Measurements from ENCODE around the gene AJAP1.

Gene AJAP1

GRCh38 chr1:4630561-4630960 lies 23.8 kb upstream of the AJAP1 start:
- DNase-seq (ENCODE audit: low read depth in 2 of 2): no peak

- DNase-seq (ENCODE audit: low read depth in 2 of 2): no peak
These were observed 23.1 kb upstream of the AJAP1 start for GRCh38 chr1:4631321-4631720.

- DNase-seq (ENCODE audit: low read depth in 2 of 2): no peak
These were observed 21.1 kb upstream of the AJAP1 start for GRCh38 chr1:4633346-4633745.

DNA sequence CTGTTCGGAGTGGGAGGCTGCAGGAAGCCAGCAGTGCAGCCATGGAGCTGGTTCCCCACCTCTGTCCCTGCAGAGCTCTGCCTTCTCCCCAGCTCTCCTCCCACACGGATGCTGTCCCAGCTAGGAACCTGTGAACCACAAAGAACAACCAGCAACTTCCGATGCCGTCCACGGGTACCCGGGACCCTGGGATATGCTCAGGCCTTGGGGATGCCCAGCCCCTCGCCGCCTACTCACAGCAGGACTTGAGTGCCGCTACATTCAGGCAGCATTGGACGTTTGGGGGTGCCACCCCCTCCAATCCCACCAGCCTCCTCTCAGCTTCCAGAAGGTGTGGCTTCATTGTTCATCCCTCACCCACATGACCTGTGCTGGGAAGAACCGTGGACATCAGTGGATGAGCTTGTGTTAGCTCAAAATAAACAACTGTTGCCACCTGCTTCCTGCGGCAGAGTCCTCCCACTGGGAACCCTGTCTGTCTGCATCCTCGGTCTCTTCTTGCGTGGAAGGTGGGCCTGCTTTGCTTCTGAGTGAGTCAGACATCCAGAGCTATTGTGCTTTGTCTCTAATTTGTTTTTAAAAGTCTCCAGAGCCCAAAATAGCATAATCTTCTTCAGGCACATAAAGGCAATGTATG lies 20.1 kb upstream of the AJAP1 start:
- DNase-seq (ENCODE audit: low read depth in 2 of 2): no peak

DNA sequence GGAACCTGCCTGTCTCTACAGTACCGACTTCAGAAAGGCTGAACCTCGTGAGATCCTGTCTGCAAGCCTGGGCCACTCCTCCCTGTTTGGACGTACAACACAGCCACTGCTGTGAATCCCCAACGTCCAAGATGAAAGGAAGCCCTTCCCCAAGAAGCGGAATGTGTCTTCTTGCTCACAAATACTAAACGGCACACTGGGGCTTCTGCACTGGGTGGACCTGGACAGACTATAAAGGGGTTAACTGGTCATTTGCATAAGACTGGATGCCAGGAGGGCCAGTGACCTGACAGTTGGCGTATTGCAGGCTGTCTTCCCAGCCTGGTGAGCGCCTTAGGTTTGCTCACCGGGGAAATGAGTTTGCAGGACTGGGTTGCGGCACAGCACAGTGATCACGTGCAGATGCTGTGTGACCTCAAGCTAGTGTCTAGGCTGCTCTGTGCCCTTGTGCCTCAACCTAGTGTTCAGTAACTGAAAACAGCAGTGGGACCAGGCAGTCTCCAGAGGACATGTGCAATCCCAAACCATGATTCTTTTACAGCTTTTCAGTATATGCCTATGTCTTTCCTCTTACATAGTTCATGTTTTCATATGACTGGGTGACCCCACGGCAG lies 19.5 kb upstream of the AJAP1 start:
- no peak for DNase-seq (ENCODE audit: low read depth in 2 of 2)

GRCh38 chr1:4636186-4636585 lies 18.2 kb upstream of the AJAP1 start:
- DNase-seq (ENCODE audit: low read depth in 2 of 2): no peak

- no peak for DNase-seq (ENCODE audit: low read depth in 2 of 2)
These were observed 17.6 kb upstream of the AJAP1 start for GRCh38 chr1:4636644-4637380.

DNA sequence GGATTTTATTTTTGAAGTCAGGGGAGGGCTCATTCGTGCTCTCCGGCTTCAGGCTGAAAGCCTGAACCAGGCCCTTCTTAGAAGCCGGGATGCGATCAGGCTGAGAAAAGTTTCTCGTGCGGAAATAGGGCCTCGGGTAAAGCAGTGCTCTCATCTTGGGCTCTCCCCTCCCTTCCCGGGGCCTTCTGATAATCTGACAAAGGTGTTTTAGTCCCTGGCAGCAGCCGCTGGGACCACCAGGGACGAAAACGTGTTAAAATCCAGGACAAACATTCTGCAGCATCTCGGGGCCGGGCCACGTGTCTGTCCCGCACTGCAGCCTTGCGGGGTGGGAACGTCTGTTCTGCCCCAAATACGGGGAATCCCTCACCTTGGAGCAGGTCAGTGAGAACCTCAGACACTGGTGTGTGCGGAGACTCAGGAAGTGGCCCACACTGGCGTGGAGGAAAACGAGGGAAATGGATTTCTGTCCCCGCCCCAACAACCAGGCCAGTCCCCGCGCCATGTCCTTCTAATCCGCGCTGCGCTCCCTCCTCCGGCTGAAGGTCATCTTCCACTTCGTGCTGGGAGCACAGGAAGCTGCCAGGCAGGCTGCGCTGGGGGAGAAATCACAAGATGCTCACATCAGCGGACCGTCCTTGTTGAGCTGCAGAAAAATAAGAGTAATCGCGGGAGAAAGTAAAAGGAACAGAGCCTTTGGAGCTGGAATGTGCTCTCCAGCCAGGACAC lies 16.6 kb upstream of the AJAP1 start:
- no peak for DNase-seq (ENCODE audit: low read depth in 2 of 2)

GRCh38 chr1:4638345-4638729 lies 16.1 kb upstream of the AJAP1 start:
- no peak for DNase-seq (ENCODE audit: low read depth in 2 of 2)

DNA sequence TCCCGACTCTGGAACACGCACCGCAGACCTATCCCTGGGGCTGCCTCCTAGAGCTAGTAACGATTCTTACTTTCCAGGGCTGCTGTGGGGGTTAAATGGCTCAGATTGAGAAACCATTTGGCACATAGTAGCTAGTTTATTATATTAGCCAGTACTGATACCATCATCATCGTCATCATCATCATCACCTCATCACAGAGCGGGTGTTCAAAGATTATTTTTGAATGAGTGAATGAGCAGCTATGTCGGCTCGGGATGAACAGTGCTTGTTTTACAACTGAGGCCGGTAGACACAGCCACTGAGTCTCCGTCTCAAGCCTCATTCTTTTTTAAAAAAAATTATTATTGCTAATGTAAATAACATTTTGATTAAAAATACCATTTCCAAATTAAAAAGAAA lies 13.5 kb upstream of the AJAP1 start:
- no peak for DNase-seq (ENCODE audit: low read depth in 2 of 2)

GRCh38 chr1:4647391-4647790 lies 7.0 kb upstream of the AJAP1 start:
- DNase-seq (ENCODE audit: low read depth in 2 of 2): no peak

GRCh38 chr1:4648657-4649056 lies 5.8 kb upstream of the AJAP1 start:
- no peak for DNase-seq (ENCODE audit: low read depth in 2 of 2)

DNA sequence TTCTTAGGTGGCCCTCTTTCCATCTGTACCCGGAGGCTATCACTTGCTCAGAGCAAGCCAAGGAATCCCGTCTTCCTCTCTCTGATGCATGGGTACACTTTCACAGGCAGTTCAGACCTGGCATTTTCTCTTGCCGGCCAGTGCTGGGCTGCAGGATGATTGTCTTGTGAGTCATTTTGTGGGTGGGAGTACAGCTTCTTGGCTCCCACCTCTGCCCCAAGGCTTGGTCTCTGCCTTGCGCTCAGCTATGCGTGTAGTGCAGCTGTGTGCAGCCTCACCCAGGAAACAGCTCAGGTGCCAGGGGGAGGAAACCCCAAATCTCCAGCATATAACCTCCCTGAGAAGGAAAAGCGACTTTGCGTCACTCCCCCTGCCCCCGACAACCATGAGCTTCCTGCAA lies 3.9 kb upstream of the AJAP1 start:
- DNase-seq (ENCODE audit: low read depth in 2 of 2): no peak

GRCh38 chr1:4650981-4651380 lies 3.4 kb upstream of the AJAP1 start:
- no peak for DNase-seq (ENCODE audit: low read depth in 2 of 2)

DNA sequence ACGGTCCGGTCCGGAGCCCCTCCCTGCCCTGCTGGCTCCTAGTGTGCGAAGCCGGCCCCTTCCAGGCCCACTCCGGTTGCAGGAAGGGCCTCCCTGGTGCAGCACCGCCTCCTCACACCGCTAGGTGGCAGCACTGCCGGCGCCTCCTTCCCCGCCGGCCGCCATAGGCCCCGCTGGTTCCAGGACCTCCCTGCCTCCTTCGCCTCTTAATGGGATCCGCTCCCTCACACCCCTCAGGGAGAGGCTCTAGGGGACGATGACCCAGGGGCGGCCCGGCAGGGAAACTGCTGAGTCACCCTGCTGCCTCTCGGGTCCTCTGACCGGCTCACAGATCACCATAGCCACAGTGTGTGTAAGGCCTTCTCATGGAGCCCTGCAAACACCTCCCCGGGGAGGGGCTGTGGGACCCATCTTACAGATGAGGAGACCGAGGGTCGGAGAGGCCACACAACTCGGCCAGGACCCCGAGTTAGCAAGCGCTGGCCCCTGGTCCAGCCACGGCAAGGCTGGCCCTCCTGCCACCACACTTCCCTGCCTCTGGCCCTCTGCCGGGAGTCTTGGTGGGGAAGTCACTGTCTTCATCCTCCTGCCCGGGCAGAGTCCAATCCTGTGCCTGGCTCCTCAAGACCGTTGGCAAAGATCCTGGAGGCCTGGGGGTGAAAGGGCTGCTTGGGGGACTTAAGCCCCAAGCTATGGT lies 1.6 kb upstream of the AJAP1 start:
- peak; percentile 46 to 54 for DNase-seq (ENCODE audit: low read depth in 2 of 2)

DNA sequence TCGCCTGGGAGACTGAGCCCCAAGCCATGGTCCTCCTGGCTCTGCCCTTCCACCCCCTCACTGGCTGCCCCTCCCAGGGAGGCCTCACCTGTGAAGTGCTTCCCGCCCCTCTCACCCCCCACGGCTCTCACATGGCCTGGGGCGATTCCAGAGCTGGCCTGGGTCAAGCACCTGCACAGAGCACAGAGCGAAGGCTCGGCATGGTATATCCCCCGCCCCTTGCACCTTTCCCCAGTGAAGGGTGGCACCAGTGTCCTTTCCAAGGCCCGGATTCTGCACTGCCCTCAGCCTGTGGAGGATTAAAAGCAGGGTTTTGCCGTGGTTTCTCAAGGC lies 1.1 kb upstream of the AJAP1 start:
- DNase-seq (ENCODE audit: low read depth in 2 of 2): no peak

GRCh38 chr1:4654764-4655673 lies 610 bp downstream of the AJAP1 start:
- DNase-seq (ENCODE audit: low read depth in 2 of 2): no peak

- DNase-seq (ENCODE audit: low read depth in 2 of 2): no peak
These were observed 1.5 kb downstream of the AJAP1 start for GRCh38 chr1:4655674-4656532.

- DNase-seq (ENCODE audit: low read depth in 2 of 2): no peak
These were observed 2.2 kb downstream of the AJAP1 start for GRCh38 chr1:4656533-4657140.

Data from stimulated activated CD8-positive, alpha-beta memory T cell treated with anti-CD3 and anti-CD28 coated beads, Interleukin-2, amount 100 ng/mL, for 48 hours (primary cell).